ENCODE results near the gene MCF2L. TPM values are rescaled to one million over a fixed set of nuclear protein-coding genes. Genes with fewer than 3 reads are reported as not detected.

Gene MCF2L
- total RNA-seq, 2 donors from 2014 or later: 48.0 to 49.9 TPM

DNA sequence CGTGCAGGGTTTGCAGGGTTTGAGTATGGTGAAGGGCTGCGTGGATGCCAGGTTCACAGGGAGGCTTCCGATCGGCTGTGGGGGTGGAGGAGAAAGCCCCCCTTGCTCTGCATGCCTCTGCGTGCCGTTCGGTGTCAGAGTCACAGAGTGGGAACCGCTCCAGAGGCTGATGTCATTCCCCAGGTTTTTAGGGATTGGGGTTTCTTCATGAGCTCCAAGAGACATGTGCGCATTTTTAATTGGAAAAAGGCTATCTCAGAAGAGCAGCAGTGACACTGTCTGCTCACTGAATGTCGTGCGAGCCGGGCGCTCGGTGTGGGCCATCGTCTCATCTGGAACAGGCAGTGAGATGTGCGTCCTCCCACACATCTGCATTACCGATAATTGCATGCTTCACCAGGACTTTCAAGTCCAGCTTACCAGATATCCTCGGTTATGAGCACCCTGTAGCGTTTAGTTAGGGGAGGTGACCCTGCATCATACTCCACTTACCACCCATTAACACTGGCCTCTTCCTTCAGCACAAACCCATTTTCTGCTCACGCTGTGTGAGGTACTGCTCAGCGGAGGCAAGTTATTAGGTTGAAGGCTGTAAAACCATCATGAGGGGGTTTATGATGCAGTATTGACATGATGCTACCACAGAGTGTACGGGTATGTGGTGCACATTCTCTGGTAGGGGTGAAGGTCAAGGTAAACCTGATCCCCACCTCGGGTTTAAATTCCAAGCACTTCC, 1.7 kb downstream of the MCF2L start:
- Mint-ChIP-seq H3K36me3 (ENCODE audit: low read depth) (peaks cover 3% of the 10 kb centered on the region), H3K4me3 (no peak overlapping the region), H3K27ac (no peak overlapping the region), H3K27me3 (ENCODE audit: insufficient read depth) (peaks cover 29% of the 10 kb centered on the region), H3K4me1 (peaks cover 12% of the 10 kb centered on the region), H3K9me3 (peaks cover 8% of the 10 kb centered on the region)
- Histone ChIP-seq H3K4me3 (ENCODE audit: low read length) (peak overlapping the region; percentile 90), H3K9me3 (ENCODE audit: control insufficient read depth, low read length) (peaks cover 5% of the 10 kb centered on the region), H3K4me1 (ENCODE audit: control insufficient read depth, insufficient read depth, low read length) (peaks cover 7% of the 10 kb centered on the region), H3K36me3 (ENCODE audit: control insufficient read depth, insufficient read depth, low read length) (no peaks in the 10 kb centered on the region), H3K27ac (ENCODE audit: low read depth, low read length) (no peak overlapping the region), H3K27me3 (ENCODE audit: control insufficient read depth, insufficient read depth, low read length, poor library complexity, severe bottlenecking) (no peaks in the 10 kb centered on the region), H3K9ac (ENCODE audit: extremely low read depth, low read length, poor library complexity, severe bottlenecking) (no peak overlapping the region)
- 93 to 98% methylated on average over 17 to 23 of the region's 23 CpGs for WGBS, 2 experiments (ENCODE audit: insufficient coverage in 1 of 2, insufficient read length in 1 of 2)
- TF ChIP-seq, protein P1, sequence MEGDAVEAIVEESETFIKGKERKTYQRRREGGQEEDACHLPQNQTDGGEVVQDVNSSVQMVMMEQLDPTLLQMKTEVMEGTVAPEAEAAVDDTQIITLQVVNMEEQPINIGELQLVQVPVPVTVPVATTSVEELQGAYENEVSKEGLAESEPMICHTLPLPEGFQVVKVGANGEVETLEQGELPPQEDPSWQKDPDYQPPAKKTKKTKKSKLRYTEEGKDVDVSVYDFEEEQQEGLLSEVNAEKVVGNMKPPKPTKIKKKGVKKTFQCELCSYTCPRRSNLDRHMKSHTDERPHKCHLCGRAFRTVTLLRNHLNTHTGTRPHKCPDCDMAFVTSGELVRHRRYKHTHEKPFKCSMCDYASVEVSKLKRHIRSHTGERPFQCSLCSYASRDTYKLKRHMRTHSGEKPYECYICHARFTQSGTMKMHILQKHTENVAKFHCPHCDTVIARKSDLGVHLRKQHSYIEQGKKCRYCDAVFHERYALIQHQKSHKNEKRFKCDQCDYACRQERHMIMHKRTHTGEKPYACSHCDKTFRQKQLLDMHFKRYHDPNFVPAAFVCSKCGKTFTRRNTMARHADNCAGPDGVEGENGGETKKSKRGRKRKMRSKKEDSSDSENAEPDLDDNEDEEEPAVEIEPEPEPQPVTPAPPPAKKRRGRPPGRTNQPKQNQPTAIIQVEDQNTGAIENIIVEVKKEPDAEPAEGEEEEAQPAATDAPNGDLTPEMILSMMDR (conservative IDR thresholded peaks at IDR 0.05): no peak
- DNase-seq: no peak

DNA sequence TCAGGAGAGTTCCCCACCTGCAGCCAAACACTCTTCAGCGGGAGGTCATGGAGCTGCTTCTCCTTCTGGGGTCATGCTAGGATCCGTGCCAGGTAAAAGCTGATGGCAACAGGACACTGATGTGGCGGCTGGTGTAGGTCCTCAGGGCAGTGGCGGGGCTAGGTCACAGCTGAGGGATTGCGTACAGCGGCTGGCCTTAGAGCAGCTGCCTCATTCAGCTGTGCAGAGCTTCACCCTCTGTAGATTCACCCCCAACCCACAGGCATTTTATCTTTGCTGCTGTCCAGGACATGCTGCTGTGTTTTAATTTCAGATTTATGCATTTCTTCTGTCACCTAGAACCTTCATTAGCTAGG, 2.3 kb downstream of the MCF2L start:
- TF ChIP-seq, protein P1 (conservative IDR thresholded peaks at IDR 0.05): no peak
- WGBS, 2 experiments (ENCODE audit: insufficient coverage in 1 of 2, insufficient read length in 1 of 2): 93 to 94% methylated on average over 3 to 6 of the region's 6 CpGs
- no peak overlapping the region for H3K27ac Mint-ChIP-seq
- H3K27me3 ChIP-seq (ENCODE audit: control insufficient read depth, insufficient read depth, low read length, poor library complexity, severe bottlenecking): no peaks in the 10 kb centered on the region
- H3K4me1 Mint-ChIP-seq: peaks cover 12% of the 10 kb centered on the region
- no peak overlapping the region for H3K9ac ChIP-seq (ENCODE audit: extremely low read depth, low read length, poor library complexity, severe bottlenecking)
- H3K9me3 ChIP-seq (ENCODE audit: control insufficient read depth, low read length): peaks cover 5% of the 10 kb centered on the region
- H3K36me3 Mint-ChIP-seq (ENCODE audit: low read depth): peaks cover 3% of the 10 kb centered on the region
- no peak overlapping the region for H3K4me3 Mint-ChIP-seq
- H3K36me3 ChIP-seq (ENCODE audit: control insufficient read depth, insufficient read depth, low read length): no peaks in the 10 kb centered on the region
- no peak for DNase-seq
- peaks cover 8% of the 10 kb centered on the region for H3K9me3 Mint-ChIP-seq
- H3K27ac ChIP-seq (ENCODE audit: low read depth, low read length): no peak overlapping the region
- H3K4me3 ChIP-seq (ENCODE audit: low read length): no peak overlapping the region
- peaks cover 7% of the 10 kb centered on the region for H3K4me1 ChIP-seq (ENCODE audit: control insufficient read depth, insufficient read depth, low read length)
- H3K27me3 Mint-ChIP-seq (ENCODE audit: insufficient read depth): peaks cover 29% of the 10 kb centered on the region

DNA sequence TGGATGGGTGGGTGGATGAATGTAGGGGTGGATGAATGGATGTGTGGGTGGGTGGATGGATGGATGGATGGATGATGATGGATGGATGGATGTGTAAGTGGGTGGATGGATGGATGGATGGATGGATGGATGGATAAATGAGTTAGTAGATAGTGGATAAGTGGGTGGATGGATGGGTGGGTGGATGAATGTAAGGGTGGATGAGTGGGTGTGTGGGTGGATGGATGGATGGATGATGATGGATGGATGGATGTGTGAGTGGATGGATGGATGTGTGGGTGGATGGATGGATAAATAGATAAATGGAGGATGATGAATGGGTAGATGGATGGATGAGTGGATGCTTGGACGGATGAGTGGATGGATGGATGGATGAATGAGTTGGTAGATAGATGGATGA, 3.2 kb downstream of the MCF2L start:
- Mint-ChIP-seq H3K27ac (no peak overlapping the region), H3K9me3 (peaks cover 8% of the 10 kb centered on the region), H3K27me3 (ENCODE audit: insufficient read depth) (peaks cover 29% of the 10 kb centered on the region), H3K4me3 (no peak overlapping the region), H3K36me3 (ENCODE audit: low read depth) (peaks cover 3% of the 10 kb centered on the region), H3K4me1 (peaks cover 12% of the 10 kb centered on the region)
- no peak overlapping the region for H3K27ac ChIP-seq (ENCODE audit: low read depth, low read length)
- H3K27me3 ChIP-seq (ENCODE audit: control insufficient read depth, insufficient read depth, low read length, poor library complexity, severe bottlenecking): no peaks in the 10 kb centered on the region
- TF ChIP-seq, protein P1 (conservative IDR thresholded peaks at IDR 0.05): no peak
- WGBS, 2 experiments (ENCODE audit: insufficient coverage in 1 of 2, insufficient read length in 1 of 2): 88 to 100% methylated on average over 1 of the region's 1 CpG
- H3K4me3 ChIP-seq (ENCODE audit: low read length): no peak overlapping the region
- H3K9me3 ChIP-seq (ENCODE audit: control insufficient read depth, low read length): peaks cover 5% of the 10 kb centered on the region
- DNase-seq: no peak
- no peak overlapping the region for H3K9ac ChIP-seq (ENCODE audit: extremely low read depth, low read length, poor library complexity, severe bottlenecking)
- H3K36me3 ChIP-seq (ENCODE audit: control insufficient read depth, insufficient read depth, low read length): no peaks in the 10 kb centered on the region
- H3K4me1 ChIP-seq (ENCODE audit: control insufficient read depth, insufficient read depth, low read length): peaks cover 7% of the 10 kb centered on the region
